Measurements from ENCODE around the gene CEACAM1.
"Not testable (repeated sequence)": the region's sequence is repeated elsewhere in the genome, so short reads cannot be mapped to it uniquely, and the experiment has no call there.

Gene CEACAM1

GRCh38 chr19:42508892-42509444, 19.3 kb downstream of the CEACAM1 start:
- DNase-seq = no peak

- DNase-seq = no peak
Observed at GRCh38 chr19:42505066-42505465, 23.2 kb downstream of the CEACAM1 start.

- no peak for DNase-seq
Observed at GRCh38 chr19:42501733-42502132, 26.5 kb downstream of the CEACAM1 start.

GRCh38 chr19:42501243-42501642, 27.0 kb downstream of the CEACAM1 start:
- not testable (repeated sequence) for DNase-seq

GRCh38 chr19:42498169-42498757, 30.0 kb downstream of the CEACAM1 start:
- no peak for DNase-seq

- DNase-seq = no peak
Observed at GRCh38 chr19:42497492-42498168, 30.7 kb downstream of the CEACAM1 start.

- no peak for DNase-seq
Observed at GRCh38 chr19:42496460-42497133, 31.7 kb downstream of the CEACAM1 start.

GRCh38 chr19:42495663-42496062, 32.6 kb downstream of the CEACAM1 start:
- DNase-seq = no peak

- DNase-seq = no peak
Observed at GRCh38 chr19:42494321-42494720, 34.0 kb downstream of the CEACAM1 start.

GRCh38 chr19:42488783-42489521, 39.3 kb downstream of the CEACAM1 start:
- DNase-seq = no peak

GRCh38 chr19:42487798-42488178, 40.5 kb downstream of the CEACAM1 start:
- DNase-seq = no peak

- peak; percentile 56 for DNase-seq
Observed at GRCh38 chr19:42487032-42487797, 41.1 kb downstream of the CEACAM1 start.

- DNase-seq = not testable (repeated sequence)
Observed at GRCh38 chr19:42485036-42485435, 43.2 kb downstream of the CEACAM1 start.

GRCh38 chr19:42480335-42481095, 47.8 kb downstream of the CEACAM1 start:
- DNase-seq = no peak

- no peak for DNase-seq
Observed at GRCh38 chr19:42479736-42480135, 48.5 kb downstream of the CEACAM1 start.

- no peak for DNase-seq
Observed at GRCh38 chr19:42478765-42479311, 49.4 kb downstream of the CEACAM1 start.

GRCh38 chr19:42477933-42478332, 50.3 kb downstream of the CEACAM1 start:
- no peak for DNase-seq

GRCh38 chr19:42477117-42477516, 51.2 kb downstream of the CEACAM1 start:
- DNase-seq = no peak

- DNase-seq = no peak
Observed at GRCh38 chr19:42475366-42475765, 52.9 kb downstream of the CEACAM1 start.

- no peak for DNase-seq
Observed at GRCh38 chr19:42474743-42475142, 53.5 kb downstream of the CEACAM1 start.

GRCh38 chr19:42473686-42474085, 54.6 kb downstream of the CEACAM1 start:
- DNase-seq = no peak

All from hematopoietic multipotent progenitor cell treated with erythropoietin and hydrocortisone succinate and interleukin-3 and kit ligand, for 8 days (in vitro differentiated cells).